Mammary epithelial cell (primary cell): ENCODE data around the gene CKAP5.

ENCODE experiments used
- EZH2 ChIP-seq: IDR thresholded peaks from 2 replicates; pipeline ENCODE4 v1.6.1; 2012; ENCODE audit warnings: low read length, inconsistent platforms, borderline replicate concordance
- TF ChIP-seq, protein P1 (sequence below), 2 donors: IDR thresholded peaks in 1 of 2; conservative IDR thresholded peaks in 1 of 2; 2 replicates each; pipeline ENCODE4 v1.5.1; 2011 to 2012; ENCODE audit warnings: inconsistent platforms in 2 of 2, low read length in 2 of 2, mild to moderate bottlenecking in 2 of 2, control low read depth in 1 of 2, low read depth in 1 of 2; ENCODE audit not compliant: insufficient read depth in 1 of 2; ENCODE audit errors: extremely low read depth in 1 of 2

- TF ChIP-seq, protein P1, sequence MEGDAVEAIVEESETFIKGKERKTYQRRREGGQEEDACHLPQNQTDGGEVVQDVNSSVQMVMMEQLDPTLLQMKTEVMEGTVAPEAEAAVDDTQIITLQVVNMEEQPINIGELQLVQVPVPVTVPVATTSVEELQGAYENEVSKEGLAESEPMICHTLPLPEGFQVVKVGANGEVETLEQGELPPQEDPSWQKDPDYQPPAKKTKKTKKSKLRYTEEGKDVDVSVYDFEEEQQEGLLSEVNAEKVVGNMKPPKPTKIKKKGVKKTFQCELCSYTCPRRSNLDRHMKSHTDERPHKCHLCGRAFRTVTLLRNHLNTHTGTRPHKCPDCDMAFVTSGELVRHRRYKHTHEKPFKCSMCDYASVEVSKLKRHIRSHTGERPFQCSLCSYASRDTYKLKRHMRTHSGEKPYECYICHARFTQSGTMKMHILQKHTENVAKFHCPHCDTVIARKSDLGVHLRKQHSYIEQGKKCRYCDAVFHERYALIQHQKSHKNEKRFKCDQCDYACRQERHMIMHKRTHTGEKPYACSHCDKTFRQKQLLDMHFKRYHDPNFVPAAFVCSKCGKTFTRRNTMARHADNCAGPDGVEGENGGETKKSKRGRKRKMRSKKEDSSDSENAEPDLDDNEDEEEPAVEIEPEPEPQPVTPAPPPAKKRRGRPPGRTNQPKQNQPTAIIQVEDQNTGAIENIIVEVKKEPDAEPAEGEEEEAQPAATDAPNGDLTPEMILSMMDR (conservative IDR thresholded peaks at IDR 0.05 in 1 of 2, IDR thresholded peaks at IDR 0.05 in 1 of 2; ENCODE audit: extremely low read depth in 1 of 2, insufficient read depth in 1 of 2, low read depth in 1 of 2, low read length in 2 of 2) = no peak
- no peak for TF ChIP-seq EZH2
Observed at GRCh38 chr11:46776878-46777277, 69.2 kb downstream of the CKAP5 start.
